NCI-H748 (cell line): ENCODE results near the gene SEMA5B.

Source experiments
- DNase-seq: peaks from one replicate; lab custom pipeline; 2025; ENCODE audit not compliant: unreplicated experiment; lab: John Stamatoyannopoulos, UW

Gene SEMA5B

GRCh38 chr3:122975163-122975923 lies 52.2 kb downstream of the SEMA5B start:
- DNase-seq: no peak

DNA sequence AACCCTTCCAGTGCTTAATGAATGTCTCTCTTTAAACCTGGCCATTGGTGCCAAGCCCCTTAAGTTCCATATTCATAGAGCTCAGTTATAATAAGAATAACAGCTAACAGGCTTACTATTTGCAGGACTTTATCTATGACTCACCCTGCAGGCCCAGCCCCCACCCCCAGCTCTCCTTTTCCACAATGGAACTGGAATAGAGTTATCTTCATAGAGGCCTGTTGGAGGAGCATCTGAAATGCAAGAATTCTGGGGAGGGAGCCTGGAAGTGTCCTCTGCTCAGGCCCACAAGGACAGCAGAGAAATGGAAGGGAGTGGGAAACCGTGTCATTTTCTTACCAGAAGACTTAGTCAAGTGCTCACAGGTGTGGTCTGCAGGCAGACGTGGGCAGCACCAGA lies 52.8 kb downstream of the SEMA5B start:
- DNase-seq: no peak

- DNase-seq: no peak
Observed at GRCh38 chr3:122973893-122974615, 53.5 kb downstream of the SEMA5B start.

DNA sequence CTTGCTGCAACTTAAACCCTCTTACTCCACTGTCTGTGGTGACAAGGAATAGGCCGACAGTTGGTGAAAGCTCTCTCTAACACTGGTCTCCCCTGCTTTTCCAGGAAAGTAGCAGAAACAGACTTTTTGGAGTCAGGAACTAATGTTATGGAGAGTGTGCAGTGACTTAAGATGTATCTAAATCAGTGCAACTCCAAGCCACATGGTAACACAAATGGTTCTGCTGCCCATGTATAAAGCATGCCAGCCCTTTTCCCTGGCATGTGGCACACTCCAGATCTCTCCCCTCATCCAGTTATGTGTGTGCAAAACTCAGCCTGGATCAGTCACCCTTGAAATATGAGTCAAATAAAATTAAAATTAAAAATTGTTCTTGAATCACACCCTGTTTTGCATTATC lies 55.4 kb downstream of the SEMA5B start:
- no peak for DNase-seq

GRCh38 chr3:122969585-122970469 lies 57.7 kb downstream of the SEMA5B start:
- DNase-seq: no peak

DNA sequence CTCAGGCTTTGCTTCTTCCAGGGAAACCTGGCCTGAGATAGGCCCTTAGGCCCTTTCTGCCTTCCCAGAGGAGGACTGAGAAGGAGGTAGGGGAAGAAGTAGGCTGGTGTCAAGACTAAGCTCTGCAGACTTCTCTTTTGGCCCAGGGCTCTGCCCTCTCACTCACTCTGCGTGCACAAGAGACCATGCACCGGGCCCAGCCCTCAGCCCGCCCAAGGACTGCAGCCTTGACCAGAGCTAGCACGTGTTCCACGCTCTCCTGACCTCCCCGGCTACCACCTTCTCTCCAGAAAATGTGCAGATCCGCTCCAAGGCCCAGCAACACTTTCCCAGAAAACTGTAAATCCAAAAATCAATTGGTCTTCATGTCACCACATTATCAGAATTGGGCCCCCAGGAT lies 59.8 kb downstream of the SEMA5B start:
- DNase-seq: no peak

GRCh38 chr3:122967356-122967755 lies 60.2 kb downstream of the SEMA5B start:
- DNase-seq: no peak

- no peak for DNase-seq
Observed at GRCh38 chr3:122966045-122966444, 61.5 kb downstream of the SEMA5B start.

DNA sequence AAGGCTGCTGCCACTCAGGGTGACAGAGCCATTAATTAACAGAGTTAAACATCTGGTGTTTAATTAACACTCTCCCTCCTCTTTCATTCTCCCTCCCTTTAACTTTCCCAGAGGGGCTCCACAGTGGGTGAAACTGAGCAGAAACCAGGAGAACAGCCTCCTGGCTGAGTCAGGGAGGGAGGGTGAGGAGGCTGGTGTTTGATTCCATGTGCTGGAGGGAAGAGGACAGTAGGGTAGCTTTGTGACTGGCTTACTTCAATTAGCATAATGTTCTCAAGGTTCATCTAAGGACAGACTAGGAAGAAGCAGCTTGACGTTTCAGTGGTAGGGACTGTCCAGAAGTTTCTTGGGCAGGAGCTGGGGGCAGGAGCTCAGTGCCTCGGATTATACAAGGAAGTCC lies 62.8 kb downstream of the SEMA5B start:
- DNase-seq: no peak

DNA sequence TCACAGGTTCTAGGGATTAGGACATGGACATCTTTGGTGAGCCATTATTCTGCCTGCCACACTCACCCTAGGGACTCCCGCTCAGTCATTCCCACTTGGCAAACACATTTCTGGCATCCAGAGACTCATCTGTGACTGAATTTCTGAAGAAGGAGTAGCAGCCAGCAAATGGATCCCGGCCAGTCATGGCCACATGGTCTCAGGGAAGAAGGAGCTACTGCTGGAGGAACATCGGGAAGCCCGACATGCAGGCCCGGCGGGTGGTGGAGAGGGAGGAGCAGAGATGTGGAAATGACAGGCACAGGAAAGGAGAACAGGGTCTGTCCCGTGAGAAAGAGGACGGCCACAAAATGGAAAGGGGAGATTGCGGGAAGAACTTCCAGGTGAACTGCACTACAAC lies 65.4 kb downstream of the SEMA5B start:
- DNase-seq: no peak

GRCh38 chr3:122961146-122961545 lies 66.4 kb downstream of the SEMA5B start:
- no peak for DNase-seq

GRCh38 chr3:122960652-122961051 lies 66.9 kb downstream of the SEMA5B start:
- no peak for DNase-seq

DNA sequence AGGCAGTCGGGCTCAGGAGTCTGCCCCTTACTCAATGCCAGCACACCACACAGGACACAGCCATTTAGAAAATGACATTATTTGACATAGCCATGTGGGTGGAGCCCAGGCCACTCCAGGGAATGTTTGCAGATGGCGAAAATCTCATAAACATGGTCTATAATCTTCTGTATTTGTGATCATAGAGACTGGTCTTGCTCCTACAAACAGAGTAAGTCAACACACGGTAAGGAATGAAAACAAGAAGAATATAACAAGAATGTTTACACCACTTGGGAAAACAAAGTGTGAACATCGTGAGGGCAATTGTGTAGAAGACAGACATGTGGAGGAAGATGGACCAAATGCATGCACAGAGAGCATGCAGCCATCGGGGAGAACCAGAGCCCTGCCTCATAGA lies 68.2 kb downstream of the SEMA5B start:
- DNase-seq: peak; percentile 8

GRCh38 chr3:122957707-122958689 lies 69.6 kb downstream of the SEMA5B start:
- DNase-seq: no peak

DNA sequence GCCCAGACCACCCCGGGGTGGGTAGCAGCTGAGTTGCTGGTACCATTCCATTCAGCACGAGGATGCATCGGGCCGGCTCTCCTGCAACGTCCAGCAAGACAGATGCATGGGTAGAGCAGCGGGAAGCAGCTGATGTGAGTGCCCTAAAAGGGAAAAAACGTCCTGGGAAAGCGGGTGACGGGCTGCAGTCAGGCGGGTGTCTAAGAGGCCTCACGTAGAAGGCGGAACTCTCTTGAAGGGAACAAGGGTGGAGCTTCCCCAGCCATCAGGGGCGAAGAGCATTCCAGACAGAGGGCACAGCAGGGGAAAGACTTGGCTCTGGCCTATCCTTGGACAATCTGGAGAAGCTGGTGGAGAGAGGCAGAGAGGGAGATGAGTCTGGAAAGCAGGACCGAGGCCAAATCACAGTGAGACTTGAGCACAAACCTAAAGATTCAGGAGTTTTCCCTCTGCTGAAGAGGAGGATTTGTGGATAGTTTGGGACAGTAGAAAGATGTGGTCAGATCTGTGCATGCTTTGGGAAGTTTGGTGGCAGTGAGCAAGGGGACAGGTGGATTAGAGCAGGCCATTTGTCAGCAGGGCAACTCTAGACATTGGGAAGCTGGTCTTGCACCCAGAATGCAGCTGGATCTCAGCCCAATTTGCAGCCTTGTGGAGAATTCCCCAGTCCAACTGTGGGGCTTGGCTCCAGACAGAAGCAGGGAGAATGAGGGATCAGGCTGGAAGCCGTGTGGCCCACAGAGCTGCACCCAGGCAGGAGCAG lies 70.7 kb downstream of the SEMA5B start:
- DNase-seq: no peak

DNA sequence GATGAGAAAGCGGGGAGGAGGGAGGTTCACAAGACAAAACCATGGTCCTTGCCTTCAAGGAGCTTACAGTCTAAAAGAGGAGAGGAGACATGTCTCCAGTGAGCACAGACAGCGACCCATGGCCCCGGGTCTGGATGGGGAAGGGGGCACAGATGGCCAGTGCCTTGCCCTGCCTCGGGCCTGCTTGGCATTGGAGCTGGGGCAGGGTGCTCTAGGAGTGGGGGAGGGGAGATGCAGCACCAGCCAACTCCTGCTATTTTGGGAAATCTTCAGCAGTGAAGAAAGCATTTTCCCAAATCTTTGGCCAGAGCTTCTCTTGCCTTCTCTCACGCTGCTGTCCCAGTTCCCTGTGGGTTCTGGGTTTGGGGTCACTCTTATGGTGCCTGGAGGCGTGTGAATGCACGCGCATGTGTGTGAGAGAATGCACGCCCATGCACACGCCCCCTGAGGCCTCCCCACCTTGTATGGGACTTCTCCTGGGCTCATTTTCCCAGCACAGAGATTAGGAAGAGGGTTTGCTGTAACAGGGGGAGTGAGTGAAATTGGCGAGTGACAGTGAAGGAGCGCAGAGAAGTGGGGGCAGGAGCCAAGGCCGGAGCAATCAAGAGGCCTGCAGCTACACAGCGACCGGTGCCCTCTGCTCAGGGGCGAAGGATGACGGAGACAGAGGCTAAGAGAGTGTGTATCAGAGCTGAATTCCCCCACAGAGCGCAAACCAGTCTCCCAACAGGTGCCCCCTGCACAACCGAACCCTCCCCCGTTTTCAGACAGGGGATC lies 71.5 kb downstream of the SEMA5B start:
- no peak for DNase-seq

- DNase-seq: no peak
Observed at GRCh38 chr3:122952520-122952919, 75.0 kb downstream of the SEMA5B start.

DNA sequence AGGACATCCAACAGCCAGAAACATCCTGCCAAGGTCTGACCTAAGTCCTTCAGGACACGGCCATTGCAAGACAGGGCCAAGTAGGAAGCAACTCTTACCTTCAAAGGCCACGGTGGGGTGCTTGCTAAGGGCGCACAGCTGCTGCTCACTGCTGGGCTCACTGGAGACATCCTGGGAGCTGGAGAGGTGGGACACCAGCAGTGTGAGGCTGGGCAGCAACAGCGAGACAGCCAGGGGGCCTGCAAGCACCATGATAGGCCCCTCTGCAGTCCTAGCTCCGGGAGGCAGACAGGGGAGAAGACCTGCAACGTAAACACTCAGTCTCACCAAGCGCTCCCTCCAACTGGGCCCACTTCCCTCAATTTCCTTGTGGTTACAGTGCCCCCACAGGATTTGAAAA lies 79.2 kb downstream of the SEMA5B start:
- DNase-seq: no peak

DNA sequence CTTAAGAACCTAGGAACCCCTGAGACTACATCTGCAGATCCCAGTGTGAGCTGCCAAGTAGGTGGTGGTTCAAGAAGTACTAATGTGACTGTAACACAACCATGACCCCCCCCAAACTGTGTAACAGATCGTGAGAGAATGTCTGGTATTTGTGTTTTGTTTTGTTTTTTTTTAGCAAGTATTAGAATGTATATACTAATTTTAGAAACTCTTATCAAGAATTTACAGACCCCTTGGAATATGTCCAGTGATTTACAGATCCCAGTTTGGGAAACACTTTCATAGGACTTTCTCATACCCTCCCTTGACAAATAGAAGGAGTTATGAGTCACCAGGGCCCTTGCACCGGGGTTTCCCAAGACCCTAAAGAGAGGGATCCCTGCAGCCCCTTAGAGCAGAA lies 79.8 kb downstream of the SEMA5B start:
- no peak for DNase-seq
